DOHH2 (cell line): ENCODE data around the gene MS4A10.

ENCODE experiments used
- H3F3A ChIP-seq: fragments of 200-600 bp; sonication (generic), shearing (Covaris generic); 2 replicates; pipeline ENCODE4 v1.6.0; 2016; ENCODE audit warnings: antibody characterized with exemption, mild to moderate bottlenecking; ENCODE audit not compliant: control insufficient read depth, insufficient read depth
- H3K27ac ChIP-seq: fragments of 200-600 bp; sonication (generic); 2 replicates; pipeline ENCODE4 v1.5.1; 2014; ENCODE audit warnings: low read depth, mild to moderate bottlenecking, low read length, moderate library complexity
- H3K27me3 ChIP-seq: fragments of 200-600 bp; sonication (generic); 2 replicates; pipeline ENCODE4 v1.6.1; 2014; ENCODE audit warnings: mild to moderate bottlenecking, low read length, mixed read lengths; ENCODE audit not compliant: control insufficient read depth
- H3K36me3 ChIP-seq: fragments of 200-600 bp; sonication (generic); 2 replicates; pipeline ENCODE4 v1.6.1; 2014; ENCODE audit warnings: mild to moderate bottlenecking, low read length, moderate library complexity, mixed read lengths; ENCODE audit not compliant: control insufficient read depth
- H3K4me1 ChIP-seq: fragments of 200-600 bp; sonication (generic); 2 replicates; pipeline ENCODE4 v1.6.1; 2014; ENCODE audit warnings: mild to moderate bottlenecking, low read length, mixed read lengths; ENCODE audit not compliant: control insufficient read depth
- H3K4me2 ChIP-seq: fragments of 200-600 bp; sonication (generic); 2 replicates; pipeline ENCODE4 v1.6.0; 2014; ENCODE audit warnings: mild to moderate bottlenecking, low read length, moderate library complexity
- H3K4me3 ChIP-seq: fragments of 200-600 bp; sonication (generic); 2 replicates; pipeline ENCODE4 v1.5.1; 2014; ENCODE audit warnings: mild to moderate bottlenecking, low read length, mixed read lengths
- H3K79me2 ChIP-seq: fragments of 200-600 bp; sonication (generic); 2 replicates; pipeline ENCODE4 v1.6.1; 2014; ENCODE audit warnings: mild to moderate bottlenecking, low read length, mixed read lengths; ENCODE audit not compliant: control insufficient read depth
- H3K9me2 ChIP-seq: fragments of 200-600 bp; sonication (generic); replicated peaks from 2 replicates; pipeline ENCODE4 v1.6.1; 2014; ENCODE audit warnings: mild to moderate bottlenecking, low read length, mixed read lengths; ENCODE audit not compliant: control insufficient read depth
- H3K9me3 ChIP-seq: fragments of 200-600 bp; sonication (generic); 2 replicates; pipeline ENCODE4 v1.6.1; 2014; ENCODE audit warnings: antibody characterized with exemption, low read length, mixed read lengths; ENCODE audit not compliant: control insufficient read depth, insufficient read depth
- H4K20me1 ChIP-seq: fragments of 200-600 bp; sonication (generic); 2 replicates; pipeline ENCODE4 v1.6.0; 2014; ENCODE audit warnings: low read depth, mild to moderate bottlenecking, antibody characterized with exemption, low read length, moderate library complexity; ENCODE audit not compliant: control insufficient read depth, insufficient read depth
- CTCF ChIP-seq: fragments of 200-600 bp; sonication (generic); IDR thresholded peaks from one replicate; pipeline ENCODE4 v1.5.1; 2014; ENCODE audit warnings: antibody characterized with exemption, mild to moderate bottlenecking, low read depth, low read length; ENCODE audit not compliant: poor library complexity, severe bottlenecking
- EZH2phosphoT487 ChIP-seq: fragments of 200-600 bp; sonication (generic); IDR thresholded peaks from 2 replicates; pipeline ENCODE4 v1.6.1; 2017; ENCODE audit warnings: borderline replicate concordance, mild to moderate bottlenecking, antibody characterized with exemption, low read length, moderate library complexity, mixed read lengths

Gene MS4A10

GRCh38 chr11:60797846-60798630 is 12.9 kb downstream of the MS4A10 start:
- Histone ChIP-seq H3K9me2 (no peaks in the 10 kb centered on the region), H4K20me1 (no peaks in the 10 kb centered on the region), H3K36me3 (no peaks in the 10 kb centered on the region), H3K79me2 (no peaks in the 10 kb centered on the region), H3K27me3 (peaks cover 5% of the 10 kb centered on the region; the same call in 1 of the 2 replicates), H3K9me3 (no peaks in the 10 kb centered on the region), H3F3A (no peaks in the 10 kb centered on the region), H3K4me2 (no peak overlapping the region), H3K4me1 (no peaks in the 10 kb centered on the region), H3K4me3 (no peak overlapping the region), H3K27ac (no peak overlapping the region)
- TF ChIP-seq CTCF (no peak), EZH2phosphoT487 (no peak)

GRCh38 chr11:60798631-60799030 is 13.5 kb downstream of the MS4A10 start:
- Histone ChIP-seq H3K79me2 (no peaks in the 10 kb centered on the region), H3K36me3 (no peaks in the 10 kb centered on the region), H3K9me3 (no peaks in the 10 kb centered on the region), H3F3A (no peaks in the 10 kb centered on the region), H3K27me3 (peaks cover 5% of the 10 kb centered on the region; the same call in 1 of the 2 replicates), H4K20me1 (no peaks in the 10 kb centered on the region), H3K4me1 (no peaks in the 10 kb centered on the region), H3K27ac (no peak overlapping the region), H3K4me3 (no peak overlapping the region), H3K9me2 (no peaks in the 10 kb centered on the region), H3K4me2 (no peak overlapping the region)
- TF ChIP-seq CTCF = no peak
- TF ChIP-seq EZH2phosphoT487 = no peak

GRCh38 chr11:60801194-60801593 is 16.1 kb downstream of the MS4A10 start:
- no peaks in the 10 kb centered on the region for H4K20me1 ChIP-seq

More at GRCh38 chr11:60801194-60801593, 16.1 kb downstream of the MS4A10 start:
- H3F3A ChIP-seq = no peaks in the 10 kb centered on the region
- no peak overlapping the region for H3K4me2 ChIP-seq
- H3K36me3 ChIP-seq = no peaks in the 10 kb centered on the region
- TF ChIP-seq EZH2phosphoT487 (no peak), CTCF (no peak)
- H3K9me2 ChIP-seq = no peaks in the 10 kb centered on the region
- no peaks in the 10 kb centered on the region for H3K9me3 ChIP-seq
- H3K4me3 ChIP-seq = no peak overlapping the region
- no peaks in the 10 kb centered on the region for H3K4me1 ChIP-seq
- H3K27ac ChIP-seq = no peak overlapping the region
- H3K79me2 ChIP-seq = no peaks in the 10 kb centered on the region
- H3K27me3 ChIP-seq = peaks cover 5% of the 10 kb centered on the region; the same call in 1 of the 2 replicates
